Measurements from ENCODE around the gene GP5.

GRCh38 chr3:194355379-194355778 is 43.7 kb downstream of the GP5 start:
- TF ChIP-seq ATF3 (IDR thresholded peaks at IDR 0.05) (no peak), CTCF (IDR thresholded peaks at IDR 0.05; ENCODE audit: low read depth, low read length, missing input control) (no peak), MAX (IDR thresholded peaks at IDR 0.05) (no peak), RXRA (IDR thresholded peaks at IDR 0.05) (no peak)

Data from liver (tissue), 3 donors.